MG63 (cell line): Measurements from ENCODE around the gene WFDC2. TPM values are rescaled to one million over a fixed set of nuclear protein-coding genes. Genes with fewer than 3 reads are reported as not detected.

Experiments used
- DNase-seq: peaks from one replicate; pipeline ENCODE4 v3.0.0-alpha.2; 2020
- H3K27me3 ChIP-seq: fragments of 250-450 bp; sonication (Bioruptor Pico); 2 replicates; pipeline ENCODE4 v1.5.1; 2020; ENCODE audit warnings: mild to moderate bottlenecking, moderate library complexity
- H3K36me3 ChIP-seq: fragments of 250-450 bp; sonication (Bioruptor Pico); 2 replicates; pipeline ENCODE4 v1.5.1; 2020; ENCODE audit warnings: mild to moderate bottlenecking, moderate library complexity
- H3K4me3 ChIP-seq: fragments of 250-450 bp; sonication (Bioruptor Pico); 2 replicates; pipeline ENCODE4 v1.5.1; 2020; ENCODE audit warnings: mild to moderate bottlenecking, moderate library complexity
- H3K9me3 ChIP-seq: fragments of 250-450 bp; sonication (Bioruptor Pico); 2 replicates; pipeline ENCODE4 v1.5.1; 2020; ENCODE audit warnings: mild to moderate bottlenecking, moderate library complexity
- total RNA-seq: library from RNA; depleted of rRNA; stranded (reverse); fragments of >200 nt; shearing (Covaris generic); gene quantifications from 2 replicates; pipeline ENCODE4 v1.2.3, GENCODE V29; 2014; ENCODE audit warnings: low replicate concordance; rRNA removed

WFDC2 gene, protein sequence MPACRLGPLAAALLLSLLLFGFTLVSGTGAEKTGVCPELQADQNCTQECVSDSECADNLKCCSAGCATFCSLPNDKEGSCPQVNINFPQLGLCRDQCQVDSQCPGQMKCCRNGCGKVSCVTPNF
- not detected in 2 replicates for total RNA-seq

DNA sequence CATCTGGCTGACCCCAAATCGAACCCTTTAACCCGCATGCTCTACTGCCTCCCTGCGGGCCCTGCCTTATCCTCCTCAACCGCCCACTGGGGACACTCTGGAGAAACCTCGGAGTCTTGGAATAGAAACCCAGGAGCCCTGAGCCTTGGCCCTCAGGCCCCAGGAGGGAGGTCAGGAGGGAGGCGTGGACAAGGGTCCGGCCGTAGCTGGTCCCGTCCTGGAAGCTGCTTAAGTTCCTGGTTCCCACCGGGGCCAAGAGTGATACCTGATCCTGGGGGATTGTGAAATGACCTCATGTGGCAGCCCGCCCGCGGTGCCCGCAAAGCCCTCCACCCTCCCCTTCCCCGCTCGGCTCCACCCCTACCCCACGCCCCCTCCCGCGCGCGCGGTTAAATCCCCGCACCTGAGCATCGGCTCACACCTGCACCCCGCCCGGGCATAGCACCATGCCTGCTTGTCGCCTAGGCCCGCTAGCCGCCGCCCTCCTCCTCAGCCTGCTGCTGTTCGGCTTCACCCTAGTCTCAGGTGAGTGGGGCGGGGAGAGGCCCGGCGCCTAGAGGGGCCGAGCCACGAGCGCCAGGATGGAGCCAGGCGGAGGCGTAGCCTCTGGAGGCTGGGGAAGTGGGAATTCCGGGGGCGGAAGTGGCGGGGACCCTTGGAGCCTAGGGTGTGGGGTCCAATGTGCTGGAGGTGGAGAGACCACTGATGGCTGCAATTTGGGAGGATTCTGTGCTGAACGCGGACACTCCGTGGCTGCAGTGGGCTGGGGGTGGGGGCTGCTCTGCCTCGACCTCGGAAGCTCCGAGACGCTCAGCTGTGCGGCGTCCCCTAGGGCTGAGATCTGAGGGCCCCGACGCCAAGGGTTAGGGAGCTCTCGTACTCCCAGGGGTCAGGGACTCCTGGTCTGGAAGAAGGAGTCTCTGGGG is at the start of gene WFDC2:
WFDC2 (plus strand) TSS at position 418 of the 926 bp plus-strand sequence; CDS start at position 447, 29 bp downstream.
- peaks cover 4% of the 10 kb centered on the region; the same call in 1 of the 2 replicates for H3K9me3 ChIP-seq
- peak within 1 kb of the TSS; percentile 20 for H3K4me3 ChIP-seq
- H3K27me3 ChIP-seq, result peaks cover 52% of the 10 kb centered on the region
- no peak for DNase-seq
- no peaks in the 10 kb centered on the region for H3K36me3 ChIP-seq

DNA sequence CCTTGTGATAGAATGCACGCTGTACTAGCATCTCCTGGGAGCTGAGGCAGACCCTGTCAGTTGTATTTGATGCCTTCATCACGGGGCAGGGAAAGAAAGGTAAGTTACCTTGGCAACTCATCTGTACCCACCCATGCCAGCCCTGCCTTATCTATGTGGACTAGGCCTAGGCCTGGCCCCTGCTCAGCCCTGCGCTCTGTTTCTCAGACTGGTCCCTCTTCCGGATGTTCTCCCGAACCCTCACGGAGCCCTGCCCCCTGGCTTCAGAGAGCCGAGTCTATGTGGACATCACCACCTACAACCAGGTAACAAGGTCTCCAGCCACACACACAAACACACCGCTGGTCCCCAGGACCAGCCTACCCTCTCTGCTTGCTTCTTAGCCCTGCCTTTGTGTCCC is 49.4 kb upstream of the WFDC2 start:
- H3K27me3 ChIP-seq, result no peaks in the 10 kb centered on the region
- H3K9me3 ChIP-seq, result no peaks in the 10 kb centered on the region
- no peak overlapping the region for H3K4me3 ChIP-seq
- H3K36me3 ChIP-seq, result peaks cover 55% of the 10 kb centered on the region
- no peak for DNase-seq

DNA sequence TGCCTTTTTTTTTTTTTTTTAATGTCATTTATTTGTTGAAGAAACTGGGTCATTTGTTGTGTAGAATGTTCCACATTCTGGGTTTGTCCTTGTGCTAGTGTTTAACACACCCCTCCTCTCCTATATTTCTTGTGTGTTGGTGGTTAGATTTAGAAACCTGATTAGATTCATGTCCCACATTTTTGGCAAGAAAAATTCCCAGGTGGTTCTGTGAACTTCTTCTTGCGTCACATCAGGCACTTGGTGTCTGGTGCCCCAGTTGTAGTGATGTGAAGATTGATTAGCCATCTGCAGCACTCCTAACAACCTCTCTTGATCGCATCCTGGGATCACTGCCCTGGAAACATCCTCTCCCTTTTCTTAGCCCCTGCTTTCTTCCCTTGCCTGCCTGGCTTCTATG is 45.9 kb upstream of the WFDC2 start:
- no peaks in the 10 kb centered on the region for H3K9me3 ChIP-seq
- no peaks in the 10 kb centered on the region for H3K27me3 ChIP-seq
- no peak for DNase-seq
- H3K36me3 ChIP-seq, result peaks cover 48% of the 10 kb centered on the region
- H3K4me3 ChIP-seq, result no peak overlapping the region

DNA sequence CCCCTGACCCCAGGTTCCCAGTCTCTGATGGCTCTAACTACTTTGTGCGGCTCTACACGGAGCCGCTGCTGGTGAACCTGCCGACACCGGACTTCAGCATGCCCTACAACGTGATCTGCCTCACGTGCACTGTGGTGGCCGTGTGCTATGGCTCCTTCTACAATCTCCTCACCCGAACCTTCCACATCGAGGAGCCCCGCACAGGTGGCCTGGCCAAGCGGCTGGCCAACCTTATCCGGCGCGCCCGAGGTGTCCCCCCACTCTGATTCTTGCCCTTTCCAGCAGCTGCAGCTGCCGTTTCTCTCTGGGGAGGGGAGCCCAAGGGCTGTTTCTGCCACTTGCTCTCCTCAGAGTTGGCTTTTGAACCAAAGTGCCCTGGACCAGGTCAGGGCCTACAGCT is 44.0 kb upstream of the WFDC2 start:
- H3K27me3 ChIP-seq, result no peaks in the 10 kb centered on the region

DNA sequence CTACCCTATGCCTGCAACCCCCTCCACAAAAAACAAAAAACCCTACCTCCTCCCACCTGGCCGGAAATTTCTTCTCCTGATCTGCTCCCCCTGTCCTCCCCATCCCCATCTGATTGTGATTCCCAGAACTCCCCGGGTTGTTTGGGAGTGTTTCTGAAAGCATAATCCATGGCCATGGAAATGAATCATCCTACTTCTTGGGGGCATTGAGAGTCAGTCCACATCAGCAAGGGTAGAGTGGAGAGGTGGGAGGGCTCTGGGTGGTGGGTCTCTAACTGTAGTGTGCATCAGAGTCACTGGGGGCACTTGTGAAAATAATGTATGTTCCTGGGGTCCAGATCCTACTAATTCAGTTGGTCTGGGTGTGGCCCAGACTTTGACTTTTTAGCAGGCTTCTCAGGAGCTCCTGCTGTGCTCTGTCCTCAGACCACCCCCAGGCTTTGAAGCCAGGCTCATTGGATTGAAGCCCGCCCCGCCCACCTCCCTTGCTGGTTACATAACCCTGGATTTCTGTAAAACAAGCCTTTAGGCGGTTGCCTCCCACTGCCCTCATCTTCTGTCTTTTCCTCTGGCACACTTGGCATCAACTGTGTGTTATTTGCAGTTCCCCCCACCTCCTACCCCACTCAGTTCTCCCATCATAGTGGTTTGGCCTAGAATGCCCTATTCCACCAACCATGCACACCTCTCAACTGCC is 43.1 kb upstream of the WFDC2 start:
- Histone ChIP-seq H3K36me3 (peaks cover 27% of the 10 kb centered on the region), H3K9me3 (no peaks in the 10 kb centered on the region), H3K27me3 (no peaks in the 10 kb centered on the region), H3K4me3 (no peak overlapping the region)
- DNase-seq, result peak; percentile 31

More for the DNA sequence above, 44.0 kb upstream of the WFDC2 start:
- no peaks in the 10 kb centered on the region for H3K9me3 ChIP-seq
- no peak for DNase-seq
- H3K4me3 ChIP-seq, result no peak overlapping the region
- H3K36me3 ChIP-seq, result peaks cover 36% of the 10 kb centered on the region

DNA sequence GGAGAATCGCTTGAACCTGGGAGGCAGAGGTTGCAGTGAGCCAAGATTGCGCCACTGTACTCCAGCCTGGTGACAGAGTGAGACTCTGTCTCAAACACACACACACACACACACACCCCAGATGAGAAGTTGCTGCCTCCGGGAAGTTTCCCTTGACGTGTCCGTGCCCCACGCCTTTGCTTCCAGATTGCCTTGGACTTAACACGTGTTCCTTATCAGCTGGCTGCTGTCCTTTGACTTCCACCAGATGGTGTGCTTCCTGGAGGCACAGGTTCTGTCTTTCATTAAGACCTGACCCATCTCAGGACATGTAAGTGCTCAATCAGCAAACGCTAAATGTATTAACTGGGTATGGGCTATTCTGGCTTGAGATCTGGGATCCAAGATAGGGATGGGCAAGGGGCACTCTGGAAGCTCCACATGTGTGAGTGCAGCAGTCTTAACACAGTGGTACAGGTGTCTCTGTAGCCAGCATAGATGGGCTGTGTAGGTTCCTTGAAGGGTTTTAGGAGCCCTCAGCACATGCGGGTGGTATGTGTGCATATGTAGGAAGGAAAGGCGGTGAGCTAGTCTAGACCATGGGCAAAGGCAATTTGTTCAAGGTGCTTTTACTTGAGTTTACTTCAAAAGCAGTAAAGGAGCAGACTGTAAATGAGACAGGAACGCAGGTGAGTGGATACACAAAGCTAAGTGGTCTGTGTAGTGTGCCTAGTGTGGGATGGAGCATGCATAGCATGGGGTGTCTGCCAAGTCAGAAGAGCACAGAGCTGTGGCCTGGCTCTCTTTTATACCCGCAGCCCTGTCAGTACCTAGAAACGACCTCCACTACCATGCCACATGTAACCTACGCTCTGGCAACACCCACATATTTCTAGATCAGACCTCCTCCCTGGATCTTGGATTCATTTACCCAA is 42.1 kb upstream of the WFDC2 start:
- Histone ChIP-seq H3K4me3 (no peak overlapping the region), H3K9me3 (no peaks in the 10 kb centered on the region), H3K27me3 (no peaks in the 10 kb centered on the region), H3K36me3 (peaks cover 23% of the 10 kb centered on the region)
- DNase-seq, result no peak

DNA sequence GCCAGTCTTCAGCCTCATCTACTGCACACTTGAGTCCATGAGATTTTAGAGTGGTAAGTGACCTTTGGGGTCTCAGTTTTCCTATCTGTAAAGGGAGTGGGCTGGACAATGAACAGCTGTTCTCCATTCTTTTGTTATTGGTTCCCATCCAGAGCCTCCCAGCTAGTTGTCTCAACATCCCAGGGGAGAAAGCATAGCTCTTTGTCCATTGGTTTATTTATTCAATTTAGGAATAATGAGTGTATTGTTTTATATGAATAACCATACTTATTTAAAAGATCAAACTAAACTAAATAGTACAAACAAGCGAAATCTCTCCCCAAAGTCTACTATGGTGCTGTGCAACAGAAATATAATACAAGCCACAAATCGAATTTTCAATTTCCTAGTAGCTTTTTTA is 39.9 kb upstream of the WFDC2 start:
- Histone ChIP-seq H3K9me3 (no peaks in the 10 kb centered on the region), H3K36me3 (peaks cover 10% of the 10 kb centered on the region), H3K4me3 (no peak overlapping the region), H3K27me3 (no peaks in the 10 kb centered on the region)
- no peak for DNase-seq

DNA sequence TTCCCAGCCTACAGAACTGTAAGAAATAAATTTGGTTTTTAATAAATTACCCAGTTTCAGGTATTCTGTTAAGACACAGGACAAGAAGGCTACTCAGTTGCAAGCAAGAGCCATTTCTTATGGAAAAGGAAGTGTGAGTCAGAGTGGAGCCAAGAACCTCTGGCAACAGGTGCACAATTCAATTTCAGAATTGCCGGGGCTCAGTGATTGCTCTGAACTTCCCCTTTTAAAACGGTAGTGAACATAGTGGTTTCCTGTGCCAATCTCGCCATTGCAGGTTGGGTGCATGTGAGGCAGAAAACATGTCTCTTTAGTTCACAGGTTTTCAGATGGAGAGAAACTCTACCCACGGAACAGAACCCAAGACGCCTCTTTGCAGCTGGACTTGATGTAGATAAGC is 37.3 kb upstream of the WFDC2 start:
- H3K27me3 ChIP-seq, result no peaks in the 10 kb centered on the region
- H3K9me3 ChIP-seq, result no peaks in the 10 kb centered on the region
- no peak overlapping the region for H3K4me3 ChIP-seq
- peaks cover 7% of the 10 kb centered on the region for H3K36me3 ChIP-seq
- DNase-seq, result no peak

DNA sequence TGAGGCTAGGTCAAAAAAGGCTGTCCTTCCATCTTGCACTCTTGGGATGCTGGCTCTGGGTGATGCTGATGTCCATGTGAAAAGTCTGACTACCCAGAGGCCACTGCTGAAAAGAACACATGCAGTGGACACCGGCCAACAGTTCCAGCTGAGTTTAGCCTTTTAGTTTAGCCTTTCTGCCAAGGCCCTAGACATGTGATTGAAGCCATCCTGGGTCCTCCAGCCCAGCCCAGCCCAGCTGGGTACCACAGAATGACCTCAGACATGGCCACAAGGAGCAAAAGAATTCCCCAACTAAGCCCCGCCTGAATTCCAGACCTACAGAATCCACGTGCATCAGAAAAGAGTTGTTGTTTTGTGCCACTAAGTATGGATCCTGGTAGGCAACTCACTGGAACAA is 36.2 kb upstream of the WFDC2 start:
- DNase-seq, result peak; percentile 81
- no peaks in the 10 kb centered on the region for H3K9me3 ChIP-seq
- no peaks in the 10 kb centered on the region for H3K27me3 ChIP-seq
- peaks cover 7% of the 10 kb centered on the region for H3K36me3 ChIP-seq
- H3K4me3 ChIP-seq, result no peak overlapping the region

DNA sequence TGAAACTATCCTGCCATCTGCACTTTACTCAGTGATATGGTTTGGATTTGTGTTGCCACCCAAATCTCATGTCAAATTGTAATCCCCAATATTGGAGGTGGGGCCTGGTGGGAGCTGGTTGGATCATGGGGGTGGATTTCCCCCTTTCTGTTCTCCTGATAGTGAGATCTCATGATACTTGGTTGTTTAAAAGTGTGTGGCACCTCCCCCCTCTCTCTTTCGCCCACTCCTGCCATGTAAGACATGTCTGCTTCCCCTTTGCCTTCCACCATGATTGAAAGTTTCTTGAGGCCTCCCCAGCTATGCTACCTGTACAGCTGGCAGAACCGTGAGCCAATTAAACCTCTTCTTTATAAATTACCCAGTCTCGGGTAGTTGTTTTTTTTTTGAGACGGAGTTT is 35.6 kb upstream of the WFDC2 start:
- no peak overlapping the region for H3K4me3 ChIP-seq
- no peak for DNase-seq
- no peaks in the 10 kb centered on the region for H3K9me3 ChIP-seq
- H3K36me3 ChIP-seq, result peaks cover 7% of the 10 kb centered on the region
- H3K27me3 ChIP-seq, result no peaks in the 10 kb centered on the region

DNA sequence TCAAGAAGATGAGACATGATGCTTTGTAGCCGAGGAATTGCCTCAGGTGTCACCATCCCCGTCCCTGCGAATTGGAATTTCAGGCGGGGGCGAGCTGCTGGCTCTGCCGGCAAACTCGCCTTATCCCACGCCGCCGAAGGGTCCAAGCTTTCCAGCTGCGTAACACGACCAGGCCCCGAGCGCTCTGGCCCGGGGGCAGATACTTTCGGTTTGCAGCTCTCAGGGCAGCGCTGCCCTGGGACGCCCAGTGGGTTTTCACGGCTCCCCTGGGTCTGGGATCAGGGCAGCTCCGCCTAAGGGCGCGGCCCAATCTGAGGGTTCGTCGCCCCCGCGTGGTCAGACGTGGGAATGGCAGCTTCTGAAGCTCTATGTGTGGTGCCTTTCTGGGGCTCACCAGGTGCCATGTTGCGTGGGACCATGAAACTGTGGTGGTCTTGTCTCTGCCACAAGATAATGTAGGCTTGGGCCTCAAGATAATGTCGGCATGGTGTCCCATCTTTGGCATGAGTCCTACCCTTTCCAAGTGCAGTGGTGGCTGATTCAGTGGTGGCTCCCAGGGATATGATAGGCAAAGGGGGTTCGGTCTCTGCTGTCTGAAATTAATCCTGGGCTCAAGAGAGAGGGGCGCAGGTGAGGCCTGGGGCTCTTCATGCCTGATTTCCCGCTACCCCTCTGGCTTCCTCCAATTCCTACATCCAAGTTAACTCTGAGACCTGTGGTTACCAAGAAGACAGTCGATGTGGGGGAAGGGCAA is 32.6 kb upstream of the WFDC2 start:
- Histone ChIP-seq H3K4me3 (peak overlapping the region; percentile 55), H3K27me3 (no peaks in the 10 kb centered on the region), H3K9me3 (no peaks in the 10 kb centered on the region), H3K36me3 (peaks cover 7% of the 10 kb centered on the region)
- DNase-seq, result peak; percentile 91

DNA sequence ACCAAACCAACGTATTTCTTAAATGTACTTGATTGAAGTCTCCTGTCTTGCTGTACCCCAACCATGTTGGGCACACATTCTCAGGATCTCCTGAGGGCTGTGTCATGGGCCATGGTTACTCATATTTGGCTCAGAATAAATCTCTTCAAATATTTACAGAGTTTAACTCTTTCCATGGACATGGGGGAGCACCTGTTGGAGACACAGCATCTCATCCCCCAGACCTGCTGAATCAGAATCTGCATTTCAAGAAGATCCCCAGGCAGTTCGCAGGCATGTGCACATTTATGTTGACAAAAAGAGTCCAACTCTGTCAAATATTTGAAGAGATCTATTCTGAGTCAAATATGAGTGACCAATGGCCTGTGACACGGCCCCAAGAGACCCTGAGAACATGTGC is 29.1 kb upstream of the WFDC2 start:
- DNase-seq, result no peak
- Histone ChIP-seq H3K36me3 (no peaks in the 10 kb centered on the region), H3K27me3 (no peaks in the 10 kb centered on the region), H3K9me3 (no peaks in the 10 kb centered on the region), H3K4me3 (no peak overlapping the region)

DNA sequence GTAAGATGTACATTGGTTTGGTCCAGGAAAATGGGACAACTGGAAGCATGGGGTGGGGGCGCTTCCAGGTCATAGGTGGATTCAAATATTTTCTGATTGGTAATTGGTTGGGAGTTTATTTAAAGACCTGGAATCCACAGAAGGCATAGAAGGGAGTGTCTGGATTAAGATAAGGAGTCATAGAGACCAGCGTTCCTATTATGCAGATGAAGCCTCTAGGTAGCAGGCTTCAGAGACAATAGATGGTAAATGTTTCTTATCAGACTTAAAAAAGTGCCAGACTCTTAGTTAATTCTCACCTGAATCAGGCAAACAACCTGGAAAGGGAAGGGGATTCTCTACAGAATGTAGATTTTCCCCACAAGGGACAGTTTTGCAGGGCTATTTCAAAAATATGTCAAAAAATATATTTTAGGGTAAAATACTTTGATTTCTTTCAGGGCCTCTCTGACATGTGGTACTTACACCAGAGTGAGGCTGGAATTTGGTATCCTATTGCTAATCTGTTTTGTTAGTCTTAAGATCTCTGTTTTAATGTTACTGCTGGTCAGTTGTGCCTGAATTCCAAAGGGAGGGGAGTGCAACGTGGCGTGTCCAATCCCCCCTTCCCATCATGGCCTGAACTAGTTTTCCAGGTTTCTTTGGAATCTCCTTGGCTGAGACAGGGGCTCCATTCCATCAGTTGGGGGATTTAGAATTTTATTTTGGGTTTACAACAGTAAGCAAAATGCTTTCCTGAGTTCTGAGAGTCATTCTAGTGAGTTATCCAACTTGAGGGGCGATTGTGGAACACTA is 28.5 kb upstream of the WFDC2 start:
- Histone ChIP-seq H3K36me3 (no peaks in the 10 kb centered on the region), H3K4me3 (no peak overlapping the region), H3K9me3 (no peaks in the 10 kb centered on the region), H3K27me3 (no peaks in the 10 kb centered on the region)
- no peak for DNase-seq

DNA sequence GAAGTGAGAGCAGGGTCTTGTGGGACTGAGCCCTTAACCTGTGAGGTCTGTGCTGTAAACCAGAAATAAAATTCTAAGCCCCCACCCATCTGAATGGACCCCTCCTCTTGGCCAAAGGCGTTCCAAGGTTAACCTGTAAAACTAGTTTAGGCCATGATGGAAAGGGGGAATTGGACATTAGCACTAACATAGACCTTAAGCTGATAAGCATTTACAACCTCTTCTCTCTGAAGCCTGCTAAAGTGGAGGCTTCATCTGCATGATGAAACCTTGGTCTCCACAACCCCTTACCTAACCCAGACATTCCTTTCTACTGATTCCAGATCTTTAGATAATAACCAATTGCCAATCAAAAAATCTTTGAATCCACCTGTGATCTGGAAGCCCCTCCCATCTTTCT is 27.8 kb upstream of the WFDC2 start:
- Histone ChIP-seq H3K36me3 (no peaks in the 10 kb centered on the region), H3K27me3 (no peaks in the 10 kb centered on the region), H3K9me3 (no peaks in the 10 kb centered on the region), H3K4me3 (no peak overlapping the region)
- DNase-seq, result no peak

DNA sequence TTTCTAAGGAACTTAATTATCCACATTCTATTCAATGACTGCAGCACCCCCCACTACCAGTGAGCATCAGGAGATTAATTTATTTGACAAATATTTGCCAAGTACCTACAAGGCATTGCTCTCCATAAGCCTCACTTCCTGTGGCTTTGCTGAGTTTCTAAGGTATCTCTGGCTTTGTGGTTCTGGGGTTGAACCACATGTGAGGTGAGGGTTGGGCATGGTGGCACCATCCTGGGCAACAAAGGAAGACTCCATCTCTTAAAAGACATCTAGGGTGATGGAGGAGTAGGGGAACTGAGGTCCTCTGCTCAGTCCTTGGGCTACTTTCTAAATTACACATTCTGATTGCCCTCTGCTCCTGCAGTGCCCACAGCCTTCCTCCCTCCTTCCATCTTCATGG is 25.5 kb upstream of the WFDC2 start:
- Histone ChIP-seq H3K36me3 (no peaks in the 10 kb centered on the region), H3K27me3 (no peaks in the 10 kb centered on the region), H3K4me3 (no peak overlapping the region), H3K9me3 (no peaks in the 10 kb centered on the region)
- no peak for DNase-seq
